Left forelimb (tissue), 1 donor: ENCODE measurements around the gene CES5A.
"Not testable (repeated sequence)": the region's sequence is repeated elsewhere in the genome, so short reads cannot be mapped to it uniquely, and the experiment has no call there.

ENCODE experiments used
- DNase-seq: peaks from one replicate; pipeline ENCODE4 v3.0.0-alpha.2; 2018; ENCODE audit warnings: low spot score

The CES5A gene

GRCh38 chr16:55828680-55829079 lies 46.5 kb downstream of the CES5A start:
- peak; percentile 55 for DNase-seq

- DNase-seq: no peak
Measured at GRCh38 chr16:55825115-55825728, 50.0 kb downstream of the CES5A start.

- peak; percentile 47 for DNase-seq
Measured at GRCh38 chr16:55824473-55825000, 50.6 kb downstream of the CES5A start.

- DNase-seq: peak; percentile 53
Measured at GRCh38 chr16:55822280-55822810, 52.8 kb downstream of the CES5A start.

GRCh38 chr16:55821210-55821609 lies 54.0 kb downstream of the CES5A start:
- DNase-seq: peak; percentile 40

GRCh38 chr16:55820615-55821014 lies 54.6 kb downstream of the CES5A start:
- DNase-seq: peak; percentile 44

GRCh38 chr16:55817236-55817912 lies 57.8 kb downstream of the CES5A start:
- no peak for DNase-seq

- DNase-seq: peak; percentile 47
Measured at GRCh38 chr16:55816222-55816621, 59.0 kb downstream of the CES5A start.

- peak; percentile 40 for DNase-seq
Measured at GRCh38 chr16:55815320-55815719, 59.9 kb downstream of the CES5A start.

GRCh38 chr16:55814174-55814573 lies 61.0 kb downstream of the CES5A start:
- not testable (repeated sequence) for DNase-seq

- DNase-seq: not testable (repeated sequence)
Measured at GRCh38 chr16:55813730-55814129, 61.4 kb downstream of the CES5A start.

- peak; percentile 60 for DNase-seq
Measured at GRCh38 chr16:55812951-55813350, 62.2 kb downstream of the CES5A start.

GRCh38 chr16:55811811-55812210 lies 63.4 kb downstream of the CES5A start:
- peak; percentile 48 for DNase-seq

GRCh38 chr16:55810451-55810961 lies 64.7 kb downstream of the CES5A start:
- DNase-seq: peak; percentile 59

GRCh38 chr16:55809851-55810250 lies 65.3 kb downstream of the CES5A start:
- no peak for DNase-seq

GRCh38 chr16:55809386-55809785 lies 65.8 kb downstream of the CES5A start:
- peak; percentile 37 for DNase-seq

- not testable (repeated sequence) for DNase-seq
Measured at GRCh38 chr16:55808286-55808685, 66.9 kb downstream of the CES5A start.

- not testable (repeated sequence) for DNase-seq
Measured at GRCh38 chr16:55805104-55805503, 70.1 kb downstream of the CES5A start.

- DNase-seq: not testable (repeated sequence)
Measured at GRCh38 chr16:55803681-55804080, 71.5 kb downstream of the CES5A start.
